ENCODE results near the gene LINGO1. TPM values are rescaled to one million over a fixed set of nuclear protein-coding genes. Genes with fewer than 3 reads are reported as not detected.

The LINGO1 gene
- polyA plus RNA-seq, 2 donors, result 0.08 to 0.25 TPM

DNA sequence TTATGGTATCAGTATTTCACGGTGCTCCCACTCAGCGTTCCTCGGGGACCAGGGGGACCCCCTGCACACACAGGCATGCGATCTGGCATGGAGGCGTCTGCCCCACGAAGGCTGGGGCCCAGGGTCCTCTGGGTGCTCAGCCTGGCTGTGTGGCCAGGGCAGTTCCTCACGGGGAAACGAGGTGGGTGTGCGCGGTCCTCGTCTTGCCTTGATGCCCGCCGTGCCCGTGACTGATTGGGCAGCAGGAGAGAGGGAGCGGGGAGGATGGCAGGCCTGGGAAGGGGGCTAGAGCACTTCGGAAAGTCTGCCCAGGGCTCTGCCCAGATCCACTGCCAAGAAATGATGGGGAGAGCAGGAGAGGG is 10.9 kb downstream of the LINGO1 start:
- Histone ChIP-seq H3K4me1 (ENCODE audit: control insufficient read depth in 2 of 2, insufficient read depth in 2 of 2, low read length in 1 of 2) (no peaks in the 10 kb centered on the region), H3K9me3 (ENCODE audit: control insufficient read depth in 2 of 2, insufficient read depth in 1 of 2, low read depth in 1 of 2, low read length in 1 of 2) (no peaks in the 10 kb centered on the region), H3K27me3 (ENCODE audit: control insufficient read depth in 1 of 2, insufficient read depth in 2 of 2, low read length in 2 of 2) (no peaks in the 10 kb centered on the region), H3K27ac (ENCODE audit: low read depth in 2 of 2, low read length in 1 of 2) (no peak overlapping the region), H3K36me3 (ENCODE audit: control insufficient read depth in 2 of 2, insufficient read depth in 2 of 2, low read length in 1 of 2) (no peaks in the 10 kb centered on the region), H3K4me3 (ENCODE audit: low read depth in 1 of 2, low read length in 2 of 2) (no peak overlapping the region)
- 85 to 86% methylated on average over 16 of the region's 16 CpGs for WGBS, 2 donors

DNA sequence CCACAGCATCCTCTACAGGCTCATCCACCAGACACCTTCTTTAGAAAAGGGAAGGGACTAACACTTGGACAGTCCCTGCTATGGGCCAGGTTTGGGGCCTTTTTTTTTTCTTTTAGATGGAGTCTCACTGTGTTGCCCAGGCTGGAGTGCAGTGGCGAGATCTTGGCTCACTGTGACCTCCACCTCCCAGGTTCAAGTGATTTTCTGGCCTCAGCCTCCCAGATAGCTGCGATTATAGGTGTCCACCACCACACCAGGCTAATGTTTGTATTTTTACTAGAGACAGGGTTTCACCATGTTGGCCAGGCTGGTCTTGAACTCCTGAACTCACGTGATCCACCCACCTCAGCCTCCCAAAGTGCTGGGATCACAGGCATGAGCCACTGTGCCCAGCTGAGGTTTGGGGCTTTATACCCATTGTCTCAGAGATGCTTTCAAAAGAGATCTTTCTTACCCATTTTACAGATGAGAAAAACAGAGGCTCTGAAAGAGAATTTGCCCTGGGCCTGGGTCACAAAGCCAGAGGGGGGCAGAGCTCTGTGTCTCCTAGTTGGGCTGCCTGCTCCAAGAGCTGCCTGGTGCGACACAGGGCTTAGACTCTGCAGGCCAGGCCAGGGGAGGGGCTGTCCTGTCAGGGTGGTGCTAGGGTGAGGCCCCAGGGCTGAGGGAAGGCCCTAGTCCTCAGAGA is 11.6 kb downstream of the LINGO1 start:
- no peak overlapping the region for H3K4me3 ChIP-seq (ENCODE audit: low read depth in 1 of 2, low read length in 2 of 2)
- 85 to 92% methylated on average over 4 of the region's 4 CpGs for WGBS, 2 donors
- H3K27me3 ChIP-seq (ENCODE audit: control insufficient read depth in 1 of 2, insufficient read depth in 2 of 2, low read length in 2 of 2), result no peaks in the 10 kb centered on the region
- H3K4me1 ChIP-seq (ENCODE audit: control insufficient read depth in 2 of 2, insufficient read depth in 2 of 2, low read length in 1 of 2), result no peaks in the 10 kb centered on the region
- H3K9me3 ChIP-seq (ENCODE audit: control insufficient read depth in 2 of 2, insufficient read depth in 1 of 2, low read depth in 1 of 2, low read length in 1 of 2), result no peaks in the 10 kb centered on the region
- H3K36me3 ChIP-seq (ENCODE audit: control insufficient read depth in 2 of 2, insufficient read depth in 2 of 2, low read length in 1 of 2), result no peaks in the 10 kb centered on the region
- H3K27ac ChIP-seq (ENCODE audit: low read depth in 2 of 2, low read length in 1 of 2), result no peak overlapping the region

DNA sequence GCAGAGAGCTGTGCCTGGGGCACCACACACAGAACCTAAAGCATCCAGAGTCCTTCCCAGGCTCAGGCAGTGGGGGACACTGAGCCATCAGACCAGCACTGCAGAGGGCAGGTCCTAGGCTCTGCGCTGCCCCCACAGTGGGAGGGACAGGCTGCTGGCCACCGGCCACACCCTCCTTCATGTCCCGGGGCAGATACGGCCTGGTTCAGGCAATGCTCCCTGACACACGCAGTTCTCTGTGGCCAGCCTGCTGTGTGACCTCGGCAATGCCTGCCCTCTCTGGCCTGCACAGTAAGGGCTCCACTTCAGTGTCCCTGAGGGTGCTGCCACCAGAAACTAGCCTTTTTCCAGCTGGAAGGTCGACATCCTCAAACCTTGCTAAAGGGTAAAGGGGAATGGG is 12.4 kb downstream of the LINGO1 start:
- no peaks in the 10 kb centered on the region for H3K36me3 ChIP-seq (ENCODE audit: control insufficient read depth in 2 of 2, insufficient read depth in 2 of 2, low read length in 1 of 2)
- no peak overlapping the region for H3K4me3 ChIP-seq (ENCODE audit: low read depth in 1 of 2, low read length in 2 of 2)
- H3K9me3 ChIP-seq (ENCODE audit: control insufficient read depth in 2 of 2, insufficient read depth in 1 of 2, low read depth in 1 of 2, low read length in 1 of 2), result no peaks in the 10 kb centered on the region
- H3K27ac ChIP-seq (ENCODE audit: low read depth in 2 of 2, low read length in 1 of 2), result no peak overlapping the region
- no peaks in the 10 kb centered on the region for H3K4me1 ChIP-seq (ENCODE audit: control insufficient read depth in 2 of 2, insufficient read depth in 2 of 2, low read length in 1 of 2)
- H3K27me3 ChIP-seq (ENCODE audit: control insufficient read depth in 1 of 2, insufficient read depth in 2 of 2, low read length in 2 of 2), result no peaks in the 10 kb centered on the region
- WGBS, 2 donors, result 56 to 61% methylated on average over 7 of the region's 7 CpGs

DNA sequence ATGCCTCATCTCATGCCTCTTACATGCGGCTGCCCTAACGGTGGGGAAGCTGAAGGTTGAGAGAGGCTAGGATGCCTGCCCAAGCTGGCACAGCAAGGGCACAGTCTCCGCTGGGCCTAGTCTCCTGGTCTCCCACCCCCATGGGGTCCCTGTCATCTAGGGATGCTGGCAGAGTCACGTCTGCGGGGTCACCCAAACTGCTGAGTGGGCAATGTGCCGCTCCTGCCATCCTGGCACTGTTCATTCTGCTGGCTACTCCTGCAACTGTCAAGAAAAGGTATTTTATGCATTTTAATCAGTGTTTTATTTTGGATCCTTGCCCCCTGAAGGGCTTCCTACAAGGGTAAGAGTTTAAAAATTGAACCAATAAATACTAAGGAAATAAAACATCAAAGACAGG is 12.8 kb downstream of the LINGO1 start:
- H3K4me1 ChIP-seq (ENCODE audit: control insufficient read depth in 2 of 2, insufficient read depth in 2 of 2, low read length in 1 of 2), result no peaks in the 10 kb centered on the region
- no peaks in the 10 kb centered on the region for H3K9me3 ChIP-seq (ENCODE audit: control insufficient read depth in 2 of 2, insufficient read depth in 1 of 2, low read depth in 1 of 2, low read length in 1 of 2)
- H3K27me3 ChIP-seq (ENCODE audit: control insufficient read depth in 1 of 2, insufficient read depth in 2 of 2, low read length in 2 of 2), result no peaks in the 10 kb centered on the region
- WGBS, 2 donors, result 66 to 69% methylated on average over 6 of the region's 6 CpGs
- no peaks in the 10 kb centered on the region for H3K36me3 ChIP-seq (ENCODE audit: control insufficient read depth in 2 of 2, insufficient read depth in 2 of 2, low read length in 1 of 2)
- H3K27ac ChIP-seq (ENCODE audit: low read depth in 2 of 2, low read length in 1 of 2), result no peak overlapping the region
- no peak overlapping the region for H3K4me3 ChIP-seq (ENCODE audit: low read depth in 1 of 2, low read length in 2 of 2)

DNA sequence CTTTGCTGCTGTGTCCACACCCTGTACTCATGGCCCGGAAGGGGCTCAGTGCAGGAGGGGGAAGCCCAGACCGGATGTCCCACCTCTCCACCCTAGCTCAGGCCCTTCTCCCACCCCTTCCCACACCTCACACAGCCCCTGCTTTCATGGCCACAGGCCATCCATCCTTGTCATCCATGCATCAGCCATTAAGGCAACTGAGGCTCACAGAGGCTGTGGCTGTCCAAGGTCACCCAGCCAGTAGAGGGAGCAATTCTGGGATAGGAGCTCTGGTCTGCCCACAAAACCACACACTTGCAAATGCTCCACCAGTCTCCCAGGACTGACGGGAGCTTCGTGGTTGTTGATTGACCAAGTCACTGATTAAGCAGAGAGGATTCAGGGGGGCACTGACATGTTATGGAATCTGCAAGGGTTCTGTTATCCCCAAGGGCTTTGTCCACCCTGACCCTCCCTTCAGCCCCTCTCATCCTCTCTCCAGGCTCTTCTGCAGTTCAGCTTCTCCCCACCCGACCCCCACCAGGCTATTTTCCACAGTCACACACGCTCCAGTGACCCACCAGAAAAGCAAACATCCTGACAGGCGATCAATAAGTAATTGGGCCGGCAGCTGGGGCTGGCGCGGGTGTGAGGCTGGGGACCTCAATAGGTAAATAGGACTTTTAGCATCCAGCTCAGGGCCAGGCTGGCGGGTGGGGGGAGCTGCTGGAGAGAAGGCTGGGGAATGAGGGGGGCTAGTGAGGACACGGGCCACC is 15.1 kb downstream of the LINGO1 start:
- H3K36me3 ChIP-seq (ENCODE audit: control insufficient read depth in 2 of 2, insufficient read depth in 2 of 2, low read length in 1 of 2), result no peaks in the 10 kb centered on the region
- 63 to 67% methylated on average over 11 to 12 of the region's 12 CpGs for WGBS, 2 donors
- no peak overlapping the region for H3K4me3 ChIP-seq (ENCODE audit: low read depth in 1 of 2, low read length in 2 of 2)

DNA sequence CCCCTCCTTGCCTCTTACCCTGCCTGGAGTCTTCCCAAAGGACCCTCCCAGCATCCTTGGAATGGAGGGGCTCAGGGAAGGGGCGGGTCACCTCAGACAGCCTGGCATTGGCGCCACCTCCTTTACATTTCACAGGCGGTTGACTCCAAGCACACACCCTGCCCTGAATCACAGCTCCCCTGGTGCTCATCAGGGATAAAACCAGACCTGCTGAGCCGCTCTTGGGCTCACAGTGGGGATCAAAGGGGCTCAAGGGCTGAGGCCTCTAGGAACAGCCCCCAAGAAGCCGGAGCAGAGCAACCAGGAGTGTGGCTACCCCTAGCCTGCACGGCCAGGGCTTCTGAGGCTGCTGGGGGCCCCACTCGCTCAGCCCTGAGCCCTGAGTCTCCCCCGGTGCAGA is 16.6 kb downstream of the LINGO1 start:
- no peak overlapping the region for H3K27ac ChIP-seq (ENCODE audit: low read depth in 2 of 2, low read length in 1 of 2)
- H3K9me3 ChIP-seq (ENCODE audit: control insufficient read depth in 2 of 2, insufficient read depth in 1 of 2, low read depth in 1 of 2, low read length in 1 of 2), result no peaks in the 10 kb centered on the region
- 70 to 72% methylated on average over 8 of the region's 8 CpGs for WGBS, 2 donors
- H3K27me3 ChIP-seq (ENCODE audit: control insufficient read depth in 1 of 2, insufficient read depth in 2 of 2, low read length in 2 of 2), result no peaks in the 10 kb centered on the region
- no peak overlapping the region for H3K4me3 ChIP-seq (ENCODE audit: low read depth in 1 of 2, low read length in 2 of 2)
- no peaks in the 10 kb centered on the region for H3K36me3 ChIP-seq (ENCODE audit: control insufficient read depth in 2 of 2, insufficient read depth in 2 of 2, low read length in 1 of 2)
- H3K4me1 ChIP-seq (ENCODE audit: control insufficient read depth in 2 of 2, insufficient read depth in 2 of 2, low read length in 1 of 2), result no peaks in the 10 kb centered on the region

More for the DNA sequence above, 15.1 kb downstream of the LINGO1 start:
- no peaks in the 10 kb centered on the region for H3K27me3 ChIP-seq (ENCODE audit: control insufficient read depth in 1 of 2, insufficient read depth in 2 of 2, low read length in 2 of 2)
- H3K4me1 ChIP-seq (ENCODE audit: control insufficient read depth in 2 of 2, insufficient read depth in 2 of 2, low read length in 1 of 2), result no peaks in the 10 kb centered on the region
- H3K9me3 ChIP-seq (ENCODE audit: control insufficient read depth in 2 of 2, insufficient read depth in 1 of 2, low read depth in 1 of 2, low read length in 1 of 2), result no peaks in the 10 kb centered on the region
- no peak overlapping the region for H3K27ac ChIP-seq (ENCODE audit: low read depth in 2 of 2, low read length in 1 of 2)

DNA sequence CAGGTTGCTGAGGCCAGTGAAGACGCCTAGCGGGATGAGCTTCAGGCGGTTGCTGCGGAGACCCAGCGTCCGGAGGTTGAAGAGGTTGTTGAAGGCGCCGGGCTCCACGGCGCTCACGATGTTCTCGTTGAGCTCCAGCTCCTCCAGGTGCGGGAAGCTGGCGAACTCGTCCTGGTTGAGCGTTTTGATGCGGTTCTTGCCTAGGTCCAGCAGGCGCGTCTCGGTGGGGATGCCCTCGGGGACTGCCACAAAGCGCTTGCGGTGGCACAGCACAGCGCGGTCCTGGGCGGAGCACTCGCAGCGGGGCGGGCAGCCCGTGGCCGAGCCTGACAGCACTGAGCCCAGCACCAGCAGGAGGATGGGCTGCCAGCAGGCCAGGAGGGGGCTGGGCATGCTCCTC is 17.2 kb downstream of the LINGO1 start:
- Histone ChIP-seq H3K36me3 (ENCODE audit: control insufficient read depth in 2 of 2, insufficient read depth in 2 of 2, low read length in 1 of 2) (no peaks in the 10 kb centered on the region), H3K9me3 (ENCODE audit: control insufficient read depth in 2 of 2, insufficient read depth in 1 of 2, low read depth in 1 of 2, low read length in 1 of 2) (no peaks in the 10 kb centered on the region), H3K27me3 (ENCODE audit: control insufficient read depth in 1 of 2, insufficient read depth in 2 of 2, low read length in 2 of 2) (no peaks in the 10 kb centered on the region), H3K4me1 (ENCODE audit: control insufficient read depth in 2 of 2, insufficient read depth in 2 of 2, low read length in 1 of 2) (no peaks in the 10 kb centered on the region), H3K4me3 (ENCODE audit: low read depth in 1 of 2, low read length in 2 of 2) (no peak overlapping the region), H3K27ac (ENCODE audit: low read depth in 2 of 2, low read length in 1 of 2) (no peak overlapping the region)
- 94 to 96% methylated on average over 30 to 31 of the region's 31 CpGs for WGBS, 2 donors

DNA sequence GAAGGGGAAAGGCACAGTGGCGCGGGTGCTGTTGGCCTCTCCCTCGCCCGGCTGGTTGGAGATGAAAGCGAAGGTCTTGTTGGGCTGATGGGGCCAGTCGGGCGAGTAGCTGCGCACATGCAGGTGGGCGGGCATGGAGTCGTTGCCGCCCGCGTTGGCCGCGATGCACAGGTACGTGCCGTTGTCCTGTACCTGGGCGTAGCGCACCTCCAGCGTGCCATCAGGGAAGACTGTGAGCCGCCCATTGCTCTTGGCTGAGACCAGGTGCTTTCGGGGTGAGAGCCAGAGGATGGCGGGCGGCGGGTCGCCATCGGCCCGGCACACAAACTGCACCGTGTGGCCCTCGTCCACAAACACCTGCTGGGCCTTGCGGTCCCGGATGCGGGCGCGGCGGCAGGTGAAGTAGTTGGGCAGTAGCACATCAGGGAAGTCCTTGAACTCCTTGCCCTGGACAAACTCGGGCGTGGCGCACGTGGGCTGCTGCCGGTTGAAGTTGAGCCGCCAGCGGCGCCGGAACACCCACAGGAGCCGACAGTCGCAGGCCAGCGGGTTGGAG is 18.4 kb downstream of the LINGO1 start:
- Histone ChIP-seq H3K36me3 (ENCODE audit: control insufficient read depth in 2 of 2, insufficient read depth in 2 of 2, low read length in 1 of 2) (no peaks in the 10 kb centered on the region), H3K4me1 (ENCODE audit: control insufficient read depth in 2 of 2, insufficient read depth in 2 of 2, low read length in 1 of 2) (no peaks in the 10 kb centered on the region), H3K27ac (ENCODE audit: low read depth in 2 of 2, low read length in 1 of 2) (no peak overlapping the region), H3K27me3 (ENCODE audit: control insufficient read depth in 1 of 2, insufficient read depth in 2 of 2, low read length in 2 of 2) (no peaks in the 10 kb centered on the region), H3K4me3 (ENCODE audit: low read depth in 1 of 2, low read length in 2 of 2) (no peak overlapping the region), H3K9me3 (ENCODE audit: control insufficient read depth in 2 of 2, insufficient read depth in 1 of 2, low read depth in 1 of 2, low read length in 1 of 2) (no peaks in the 10 kb centered on the region)
- WGBS, 2 donors, result 96 to 97% methylated on average over 48 of the region's 48 CpGs

DNA sequence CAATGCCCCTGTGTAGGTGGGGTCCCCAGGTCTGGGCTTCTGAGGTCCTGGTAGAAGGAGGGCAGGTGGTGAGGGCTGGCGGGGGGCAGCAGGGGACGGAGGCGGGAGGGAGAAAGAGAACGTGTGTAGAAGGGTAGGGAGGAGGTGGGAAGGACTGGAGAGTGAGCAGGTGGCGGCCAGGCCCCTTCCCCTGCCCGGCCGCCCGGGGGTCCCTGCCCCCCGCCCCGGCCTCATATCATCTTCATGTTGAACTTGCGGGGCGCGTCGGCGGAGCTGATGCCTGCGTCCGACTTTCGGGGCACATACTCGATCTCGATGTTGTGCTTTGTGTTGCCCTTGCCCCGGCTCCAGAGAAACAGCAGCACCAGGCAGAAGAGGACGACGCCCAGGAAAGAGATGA is 18.9 kb downstream of the LINGO1 start:
- Histone ChIP-seq H3K9me3 (ENCODE audit: control insufficient read depth in 2 of 2, insufficient read depth in 1 of 2, low read depth in 1 of 2, low read length in 1 of 2) (no peaks in the 10 kb centered on the region), H3K36me3 (ENCODE audit: control insufficient read depth in 2 of 2, insufficient read depth in 2 of 2, low read length in 1 of 2) (no peaks in the 10 kb centered on the region), H3K4me3 (ENCODE audit: low read depth in 1 of 2, low read length in 2 of 2) (no peak overlapping the region), H3K4me1 (ENCODE audit: control insufficient read depth in 2 of 2, insufficient read depth in 2 of 2, low read length in 1 of 2) (no peaks in the 10 kb centered on the region), H3K27me3 (ENCODE audit: control insufficient read depth in 1 of 2, insufficient read depth in 2 of 2, low read length in 2 of 2) (no peaks in the 10 kb centered on the region), H3K27ac (ENCODE audit: low read depth in 2 of 2, low read length in 1 of 2) (no peak overlapping the region)
- 90 to 92% methylated on average over 22 to 23 of the region's 23 CpGs for WGBS, 2 donors
